NCI-H510A treated with DMSO at 0.1 percent for 48 hours (cell line): Measurements from ENCODE around the gene UBQLN3.
A peak's percentile ranks its signal among the peaks of the same experiment; 100 is the strongest.

Experiments
- DNase-seq: peaks from one replicate; lab custom pipeline; 2025; lab: John Stamatoyannopoulos, UW

UBQLN3 gene

DNA sequence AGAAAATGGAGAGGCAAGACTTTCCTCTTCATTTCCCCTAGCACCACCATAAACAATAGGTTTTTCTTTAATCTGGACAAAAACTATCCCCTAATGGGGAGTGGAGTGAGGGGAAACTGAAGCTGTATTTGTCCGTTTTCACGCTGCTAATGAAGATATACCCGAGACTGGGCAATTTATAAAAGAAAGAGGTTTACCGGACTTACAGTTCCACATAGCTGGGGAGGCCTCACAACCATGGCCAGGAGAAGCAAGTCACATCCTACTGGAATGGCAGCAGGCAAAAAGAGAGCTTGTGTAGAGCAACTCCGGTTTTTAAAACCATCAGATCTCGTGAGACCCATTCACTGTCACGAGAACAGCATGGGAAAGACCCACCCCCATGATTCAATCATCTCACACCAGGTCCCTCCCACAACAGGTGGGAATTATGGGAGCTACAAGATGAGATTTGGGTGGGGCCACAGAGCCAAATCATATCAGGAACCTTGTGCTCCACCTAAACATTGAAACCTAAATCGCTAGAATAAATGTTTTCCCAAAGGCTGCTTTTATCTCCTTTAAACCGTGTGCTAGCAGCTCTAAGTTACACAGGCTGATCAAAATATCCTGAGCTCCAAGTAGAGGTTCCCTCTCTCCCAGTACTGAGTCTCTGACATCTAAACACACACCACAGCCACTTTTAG, 4.3 kb downstream of the UBQLN3 start:
- DNase-seq: no peak

DNA sequence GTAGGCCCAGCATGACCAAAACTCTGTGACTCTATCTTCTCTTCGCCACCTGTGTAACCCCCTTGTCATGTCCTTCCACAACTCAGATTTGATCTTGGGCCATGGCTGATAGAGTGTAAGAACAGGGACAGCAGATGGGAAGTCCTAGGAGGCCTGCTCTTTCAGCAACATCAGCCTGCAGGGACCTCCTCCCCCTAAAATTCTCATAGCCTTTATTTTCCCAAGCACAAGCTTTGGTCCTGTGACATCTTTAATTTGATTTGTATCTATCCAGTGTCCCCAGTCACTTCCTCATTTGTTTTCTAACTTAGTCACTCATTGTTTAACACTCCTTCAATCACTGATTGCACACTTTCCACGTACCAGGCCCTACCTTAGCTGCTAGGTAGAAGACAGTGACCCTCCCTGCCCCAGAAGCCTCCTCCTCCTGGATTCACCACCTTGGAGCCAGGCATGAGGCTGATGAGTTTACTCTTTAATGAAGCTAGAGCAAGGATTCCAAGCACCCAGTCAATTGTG, 5.3 kb downstream of the UBQLN3 start:
- no peak for DNase-seq

DNA sequence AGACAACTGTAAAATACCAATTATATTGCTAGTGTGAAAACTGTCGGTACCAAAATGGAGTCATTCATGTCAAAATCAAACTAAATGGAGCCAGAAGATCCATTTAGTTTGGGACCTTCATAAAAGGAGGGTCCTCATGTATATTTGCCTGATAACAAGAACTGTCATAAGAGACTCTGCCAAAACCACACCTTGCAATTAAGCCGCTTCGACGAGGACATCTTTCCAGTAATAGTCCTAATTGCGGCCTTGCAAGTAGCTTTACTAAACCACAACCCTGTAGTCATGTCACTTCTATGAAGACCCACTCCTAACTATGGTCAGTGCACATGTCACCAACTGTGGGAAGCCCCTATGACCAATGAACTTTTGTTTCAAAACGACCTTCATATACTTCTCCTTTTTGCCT, 9.4 kb downstream of the UBQLN3 start:
- DNase-seq: no peak

DNA sequence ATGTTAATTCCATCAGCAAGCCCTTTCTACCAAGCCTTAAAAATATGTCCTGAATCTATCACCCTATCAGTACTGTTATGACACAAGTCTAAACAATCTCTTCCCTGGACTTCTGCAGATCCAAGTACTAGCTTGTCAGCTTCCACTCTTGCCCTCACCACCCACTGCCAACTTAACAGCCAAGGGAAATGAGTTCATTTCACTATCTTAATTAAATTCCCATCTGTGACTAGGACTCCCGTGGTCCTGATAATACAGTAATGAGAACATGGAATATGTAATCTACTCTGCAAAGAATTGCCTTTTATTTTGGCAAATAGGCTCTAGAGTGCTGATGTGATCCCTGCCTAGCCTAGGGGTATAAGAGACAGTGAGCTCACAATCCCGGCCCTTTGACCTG, 10.1 kb downstream of the UBQLN3 start:
- DNase-seq: no peak

DNA sequence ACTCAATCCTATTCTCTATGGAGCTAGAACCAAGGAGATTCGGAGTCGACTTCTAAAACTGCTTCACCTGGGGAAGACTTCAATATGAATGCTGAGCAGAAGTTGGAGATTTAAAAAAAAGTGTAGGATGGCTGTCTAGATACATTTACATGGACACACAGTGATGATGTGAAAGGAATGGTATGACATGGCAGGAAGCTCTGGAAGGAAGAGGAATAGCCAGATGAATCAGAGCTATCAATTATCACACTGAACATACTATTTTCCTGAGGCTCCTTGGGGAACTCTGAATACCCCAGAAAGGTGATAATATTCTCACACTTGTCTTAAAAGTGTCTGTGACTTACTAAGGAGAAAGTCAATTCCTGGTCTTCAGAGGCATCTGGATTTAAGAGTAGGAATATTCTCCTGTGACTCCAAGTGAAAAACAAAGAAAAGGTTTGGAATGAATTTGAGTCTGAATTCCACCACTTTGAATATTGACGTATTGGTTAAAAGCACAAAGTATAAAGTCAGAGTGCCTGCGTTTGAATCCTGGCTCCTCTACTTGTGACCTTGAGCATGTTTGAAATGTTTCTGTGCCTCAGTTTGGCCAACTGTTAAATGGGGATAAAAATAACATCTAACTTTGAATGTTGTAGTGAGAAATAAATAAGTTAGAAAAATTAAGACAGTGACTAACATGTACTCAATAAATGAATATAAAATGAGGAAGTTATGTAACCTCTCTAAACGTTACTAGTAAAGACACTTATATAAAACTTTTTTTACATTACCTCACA, 20.0 kb downstream of the UBQLN3 start:
- DNase-seq: no peak

DNA sequence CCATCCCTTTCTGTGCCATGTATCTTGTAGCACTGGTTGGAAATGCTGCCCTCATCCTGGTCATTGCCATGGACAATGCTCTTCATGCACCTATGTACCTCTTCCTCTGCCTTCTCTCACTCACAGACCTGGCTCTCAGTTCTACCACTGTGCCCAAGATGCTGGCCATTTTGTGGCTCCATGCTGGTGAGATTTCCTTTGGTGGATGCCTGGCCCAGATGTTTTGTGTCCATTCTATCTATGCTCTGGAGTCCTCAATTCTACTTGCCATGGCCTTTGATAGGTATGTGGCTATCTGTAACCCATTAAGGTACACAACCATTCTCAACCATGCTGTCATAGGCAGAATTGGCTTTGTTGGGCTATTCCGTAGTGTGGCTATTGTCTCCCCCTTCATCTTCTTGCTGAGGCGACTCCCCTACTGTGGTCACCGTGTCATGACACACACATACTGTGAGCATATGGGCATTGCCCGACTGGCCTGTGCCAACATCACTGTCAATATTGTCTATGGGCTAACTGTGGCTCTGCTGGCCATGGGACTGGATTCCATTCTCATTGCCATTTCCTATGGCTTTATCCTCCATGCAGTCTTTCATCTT, 20.9 kb downstream of the UBQLN3 start:
- no peak for DNase-seq

DNA sequence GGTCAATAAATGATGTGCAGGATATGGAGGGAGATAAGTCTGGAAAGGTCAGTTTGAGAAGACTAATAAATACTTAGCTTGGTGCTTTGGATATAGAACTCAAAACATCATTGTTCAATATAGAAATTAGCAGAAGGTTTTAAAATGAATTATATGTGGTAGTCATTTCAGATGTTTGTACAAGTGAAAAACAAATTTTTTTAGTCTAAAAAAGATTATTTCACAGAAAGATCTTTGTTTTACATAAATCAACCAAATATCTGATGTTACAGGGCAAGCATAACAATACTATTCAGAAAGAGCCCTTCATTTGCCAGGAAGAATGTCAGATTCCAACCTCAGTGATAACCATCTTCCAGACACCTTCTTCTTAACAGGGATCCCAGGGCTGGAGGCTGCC, 21.4 kb downstream of the UBQLN3 start, which contains the start of gene OR52D1:
Gene OR52D1 (plus strand): TSS at position 301 of the 400 bp plus-strand sequence. CDS start 22 bp downstream, at position 323.
- no peak for DNase-seq

DNA sequence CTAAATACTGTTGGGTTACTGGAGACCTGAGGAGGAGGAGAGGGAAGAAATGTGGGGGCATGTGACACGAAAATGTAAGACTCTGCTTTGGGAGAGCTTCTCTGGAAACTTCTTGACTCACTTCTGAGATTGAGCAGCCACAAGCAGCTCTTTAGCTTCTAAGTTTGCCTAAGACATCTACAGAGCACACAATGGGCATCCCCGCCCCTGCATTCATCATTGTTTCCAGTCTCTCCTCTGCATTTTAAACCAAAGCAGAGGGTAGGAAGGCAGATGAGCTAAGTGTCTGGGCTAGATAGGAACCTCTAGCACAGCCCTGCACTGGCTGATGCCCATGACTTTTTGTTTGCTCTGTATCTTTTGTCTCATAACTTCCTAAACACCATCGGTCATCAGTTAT, 23.3 kb downstream of the UBQLN3 start:
- no peak for DNase-seq

DNA sequence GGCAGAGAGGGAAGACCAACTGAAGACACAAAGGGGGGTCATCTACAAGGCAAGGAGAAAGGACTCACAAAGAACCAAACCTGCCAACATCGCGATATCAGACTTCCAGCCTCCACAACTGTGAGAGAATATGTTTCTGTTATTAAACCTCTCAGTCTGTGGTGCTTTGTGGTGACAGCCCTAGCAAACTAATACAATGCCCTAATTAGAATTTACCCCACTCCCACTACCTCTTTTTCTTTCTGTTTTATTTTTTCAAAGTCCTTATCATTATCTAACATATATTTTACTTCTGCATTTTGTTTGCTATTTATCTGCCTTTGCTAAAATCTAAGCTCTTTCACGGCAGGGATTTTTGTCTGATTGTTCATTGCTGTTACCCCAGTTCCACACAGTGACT, 23.8 kb downstream of the UBQLN3 start:
- DNase-seq: no peak

DNA sequence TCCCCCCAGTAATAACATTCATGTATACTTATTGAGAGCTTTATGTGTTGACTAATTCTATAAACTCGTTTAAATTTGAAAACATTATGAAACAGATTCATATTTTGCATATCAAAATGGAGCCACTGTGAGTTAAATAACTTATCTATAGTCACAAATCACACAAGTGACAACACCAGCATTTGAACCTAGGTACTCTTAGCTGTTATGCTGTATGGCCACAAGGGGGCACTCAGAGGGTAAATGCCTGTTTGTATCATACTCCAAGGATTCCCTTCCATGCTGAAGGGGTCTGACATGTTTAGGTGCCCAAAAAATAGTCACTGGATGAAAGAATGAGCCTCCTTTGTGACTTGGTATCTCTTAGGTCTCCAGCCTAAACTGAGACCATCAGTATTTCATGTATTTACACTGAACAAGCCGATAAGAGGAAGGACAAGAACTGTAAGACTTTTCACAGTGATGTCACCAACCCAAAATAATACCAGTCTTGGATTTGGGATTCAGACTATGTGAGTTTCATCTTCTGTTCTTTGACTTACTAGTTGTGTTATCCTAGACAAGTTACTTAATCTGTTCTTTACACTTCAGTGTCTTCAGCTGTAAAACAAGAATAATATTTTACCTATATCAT, 33.5 kb downstream of the UBQLN3 start:
- DNase-seq: peak; percentile 18

DNA sequence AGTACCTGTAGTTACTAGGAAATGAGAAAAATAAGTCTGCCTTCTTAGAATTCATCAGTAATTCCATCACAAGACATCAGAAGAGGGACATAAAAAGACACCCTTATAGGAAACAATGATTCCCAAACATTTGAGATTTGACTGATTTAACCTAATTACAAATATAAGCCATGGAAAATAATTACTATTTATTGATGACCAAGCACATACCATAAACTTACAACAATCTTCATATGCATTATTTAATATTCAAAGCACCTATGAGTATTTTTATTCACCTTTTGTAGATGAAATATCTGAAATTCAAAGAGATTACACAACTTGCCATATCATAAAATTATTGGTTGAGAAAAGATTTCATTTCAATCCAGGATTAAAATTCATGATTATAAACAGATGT, 35.8 kb downstream of the UBQLN3 start:
- DNase-seq: no peak

DNA sequence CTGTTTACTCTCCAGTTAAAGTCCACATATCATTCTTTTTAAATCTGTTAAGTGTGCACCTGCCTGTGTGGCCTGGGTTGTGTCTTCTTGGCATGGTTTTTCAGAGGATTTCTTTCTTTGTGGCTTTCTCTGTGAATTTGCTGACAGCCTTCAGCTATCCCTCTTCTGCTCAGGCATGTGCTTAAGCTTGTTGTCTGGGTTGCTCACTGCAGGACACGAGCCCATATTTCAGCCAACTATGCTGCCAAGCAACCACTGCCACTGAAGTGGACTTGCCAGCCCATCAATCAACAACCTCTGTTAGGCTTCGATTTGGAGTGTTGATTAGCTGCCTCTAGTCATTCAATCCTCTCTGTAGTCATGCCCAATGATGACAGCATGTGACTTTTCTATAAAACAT, 42.2 kb downstream of the UBQLN3 start:
- peak; percentile 23 for DNase-seq

DNA sequence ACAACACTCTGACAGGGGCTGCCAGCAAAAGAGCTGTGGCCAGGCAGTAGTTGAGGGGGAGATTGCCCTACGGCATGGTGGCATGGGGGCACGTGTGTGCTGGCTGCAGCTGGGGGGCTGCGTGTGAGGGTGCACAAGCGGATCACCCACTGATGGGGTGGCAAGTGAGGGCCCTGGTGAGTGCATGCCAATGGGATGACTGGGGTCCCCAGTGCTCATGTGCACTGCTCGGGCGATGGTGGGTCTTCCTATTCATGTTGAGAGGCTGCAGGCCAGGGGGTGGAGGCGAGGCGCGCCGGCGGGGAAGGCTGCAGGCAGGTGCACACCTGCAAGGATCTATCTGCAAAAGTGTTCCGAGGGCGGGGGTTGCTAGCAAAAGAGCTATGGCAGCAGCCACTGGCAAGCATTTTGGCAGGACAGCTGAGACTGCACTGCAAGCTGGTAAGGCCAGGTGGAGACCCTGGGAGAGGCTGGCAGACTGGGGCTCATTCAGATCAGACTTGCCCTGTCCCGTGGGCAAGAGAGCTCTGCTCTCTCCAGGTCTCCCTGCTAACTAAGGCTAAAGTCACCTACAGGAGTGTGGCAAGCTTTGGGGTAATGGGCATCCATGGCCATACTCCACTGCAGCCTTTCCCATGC, 48.7 kb downstream of the UBQLN3 start:
- DNase-seq: no peak
